K562 (cell line): Measurements from ENCODE around the gene MAP4K1. TPM values are rescaled to one million over a fixed set of nuclear protein-coding genes. Genes with fewer than 3 reads are reported as not detected.

Source experiments
- ATF4 ChIP-seq: fragments of 450-650 bp; formaldehyde crosslinking; IDR thresholded peaks from 2 replicates; pipeline ENCODE4 v1.4.0; 2022; ENCODE audit warnings: mild to moderate bottlenecking, moderate library complexity
- CBX2 ChIP-seq: fragments of 200-600 bp; sonication (generic); IDR thresholded peaks from one replicate; pipeline ENCODE4 v1.6.1; 2012; ENCODE audit warnings: mild to moderate bottlenecking, low read length, inconsistent platforms; ENCODE audit not compliant: insufficient read depth, poor library complexity, severe bottlenecking
- MED1 ChIP-seq: sonication (generic); formaldehyde crosslinking; IDR thresholded peaks from 2 replicates; pipeline ENCODE4 v1.8.1; 2023; ENCODE audit warnings: missing genetic modification reagents, borderline replicate concordance
- NFXL1 ChIP-seq: fragments of 450-650 bp; formaldehyde crosslinking; IDR thresholded peaks from 2 replicates; pipeline ENCODE4 v1.4.0; 2021; ENCODE audit warnings: mild to moderate bottlenecking
- POLR2A ChIP-seq: fragments of 450-650 bp; conservative IDR thresholded peaks from 2 replicates; pipeline ENCODE4 v1.6.1; 2016
- PURB ChIP-seq: sonication (generic); formaldehyde crosslinking; IDR thresholded peaks from 2 replicates; pipeline ENCODE4 v1.9.0; 2021; ENCODE audit warnings: low read depth, mild to moderate bottlenecking, missing genetic modification reagents
- RB1 ChIP-seq: fragments of 450-650 bp; IDR thresholded peaks from 2 replicates; pipeline ENCODE4 v1.6.1; 2017; ENCODE audit warnings: low read depth, mild to moderate bottlenecking
- SFPQ ChIP-seq: fragments of 200-400 bp; formaldehyde crosslinking; IDR thresholded peaks from 2 replicates; pipeline ENCODE4 v1.6.1; 2017; ENCODE audit warnings: mild to moderate bottlenecking, low read depth, low read length, moderate library complexity
- SIN3A ChIP-seq, 2 experiments: fragments of 150-350 bp in 1 of 2; IDR thresholded peaks; 2 replicates each; pipeline ENCODE4 v1.6.1; 2011 to 2016; ENCODE audit warnings: borderline replicate concordance in 2 of 2, low read depth in 2 of 2, low read length in 2 of 2, mild to moderate bottlenecking in 2 of 2, moderate library complexity in 2 of 2; ENCODE audit not compliant: control insufficient read depth in 1 of 2
- SMARCC2 ChIP-seq: fragments of 450-650 bp; IDR thresholded peaks from 2 replicates; pipeline ENCODE4 v1.6.1; 2017; ENCODE audit warnings: antibody characterized with exemption, moderate library complexity, mild to moderate bottlenecking, low read depth
- THAP12 ChIP-seq: fragments of 250-450 bp; sonication (Bioruptor Pico); IDR thresholded peaks from 2 replicates; pipeline ENCODE4 v1.9.0; 2021; ENCODE audit warnings: mild to moderate bottlenecking, inconsistent platforms
- THRB ChIP-seq: fragments of 450-650 bp; formaldehyde crosslinking; conservative IDR thresholded peaks from 2 replicates; pipeline ENCODE4 v1.4.0; 2022; ENCODE audit warnings: mild to moderate bottlenecking, missing genetic modification characterization
- ZC3H4 ChIP-seq: sonication (generic); formaldehyde crosslinking; IDR thresholded peaks from 2 replicates; pipeline ENCODE4 v1.9.0; 2021; ENCODE audit warnings: missing genetic modification reagents, borderline replicate concordance
- ZNF133 ChIP-seq: fragments of 250-450 bp; sonication (Bioruptor Pico); IDR thresholded peaks from 2 replicates; pipeline ENCODE4 v1.4.0; 2020; ENCODE audit warnings: mild to moderate bottlenecking
- ZNF277 ChIP-seq: fragments of 250-450 bp; sonication (Bioruptor Pico); IDR thresholded peaks from 2 replicates; pipeline ENCODE4 v1.8.0; 2022; ENCODE audit warnings: inconsistent platforms, mild to moderate bottlenecking, moderate library complexity, borderline replicate concordance
- ZNF347 ChIP-seq: fragments of 450-650 bp; formaldehyde crosslinking; IDR thresholded peaks from 2 replicates; pipeline ENCODE4 v1.4.0; 2020; ENCODE audit warnings: low read depth, mild to moderate bottlenecking, moderate library complexity
- ZNF699 ChIP-seq: fragments of 250-450 bp; sonication (Bioruptor Pico); IDR thresholded peaks from 2 replicates; pipeline ENCODE4 v1.8.0; 2021; ENCODE audit warnings: mild to moderate bottlenecking, moderate library complexity; ENCODE audit not compliant: insufficient replicate concordance
- ZNF75A ChIP-seq: fragments of 450-650 bp; formaldehyde crosslinking; IDR thresholded peaks from 2 replicates; pipeline ENCODE4 v1.4.0; 2020; ENCODE audit warnings: mild to moderate bottlenecking
- polyA plus RNA-seq, 8 experiments: library from polyadenylated mRNA; depleted of rRNA in 4 of 8; stranded (reverse) in 5 of 8; unstranded in 3 of 8; fragments of >200 nt; fragmentation: Nextera tagmentation in 2 of 8; fragmentation: Illumina TruSeq in 1 of 8; extraction: Ambion mirVana in 2 of 8; extraction: Trizol in 1 of 8; gene quantifications; 2 replicates each; pipeline versions ENCODE4 v1.2.1 to v1.2.3, GENCODE V29; 2011 to 2014; ENCODE audit warnings: inconsistent platforms in 1 of 8, missing spikeins in 1 of 8
- total RNA-seq, 7 experiments: library from RNA; depleted of rRNA in 6 of 7; stranded (reverse); fragments of >200 nt in 6 of 7; fragmentation: Illumina TruSeq in 2 of 7; extraction: Trizol in 2 of 7; gene quantifications; 2 replicates each; pipeline versions ENCODE4 v1.2.1 to v1.2.3, GENCODE V29; 2011 to 2021; ENCODE audit warnings: low replicate concordance in 1 of 7

MAP4K1 gene
- total and polyA plus RNA-seq, 9 of the 15 experiments (the other 6 are each of a cell fraction or from before 2014, with no cell fraction given), result 0.14 to 3.2 (median 0.73) TPM; not detected in 1

GRCh38 chr19:38634757-38635482, 17.2 kb upstream of the MAP4K1 start (continued):
- TF ChIP-seq THRB (CRISPR knock-in tag) (no peak), SFPQ (no peak), PURB (CRISPR knock-in tag) (no peak), THAP12 (CRISPR knock-in tag) (no peak), ZNF133 (CRISPR knock-in tag) (no peak), ZNF347 (no peak), ATF4 (CRISPR knock-in tag) (no peak), NFXL1 (no peak), ZNF277 (CRISPR knock-in tag) (no peak), ZNF699 (CRISPR knock-in tag) (no peak), MED1 (CRISPR knock-in tag) (no peak), SMARCC2 (no peak), SIN3A (IDR thresholded peaks at IDR 0.05; ENCODE audit: borderline replicate concordance in 2 of 2, control insufficient read depth in 1 of 2, low read depth in 2 of 2, low read length in 2 of 2) (no peak), ZC3H4 (no peak), CBX2 (no peak), POLR2A (peak; percentile 54; the same call in 1 of the 2 replicates), RB1 (peak; percentile 53), ZNF75A (CRISPR knock-in tag) (no peak)
